ENCODE results near the gene RNF175.

DNA sequence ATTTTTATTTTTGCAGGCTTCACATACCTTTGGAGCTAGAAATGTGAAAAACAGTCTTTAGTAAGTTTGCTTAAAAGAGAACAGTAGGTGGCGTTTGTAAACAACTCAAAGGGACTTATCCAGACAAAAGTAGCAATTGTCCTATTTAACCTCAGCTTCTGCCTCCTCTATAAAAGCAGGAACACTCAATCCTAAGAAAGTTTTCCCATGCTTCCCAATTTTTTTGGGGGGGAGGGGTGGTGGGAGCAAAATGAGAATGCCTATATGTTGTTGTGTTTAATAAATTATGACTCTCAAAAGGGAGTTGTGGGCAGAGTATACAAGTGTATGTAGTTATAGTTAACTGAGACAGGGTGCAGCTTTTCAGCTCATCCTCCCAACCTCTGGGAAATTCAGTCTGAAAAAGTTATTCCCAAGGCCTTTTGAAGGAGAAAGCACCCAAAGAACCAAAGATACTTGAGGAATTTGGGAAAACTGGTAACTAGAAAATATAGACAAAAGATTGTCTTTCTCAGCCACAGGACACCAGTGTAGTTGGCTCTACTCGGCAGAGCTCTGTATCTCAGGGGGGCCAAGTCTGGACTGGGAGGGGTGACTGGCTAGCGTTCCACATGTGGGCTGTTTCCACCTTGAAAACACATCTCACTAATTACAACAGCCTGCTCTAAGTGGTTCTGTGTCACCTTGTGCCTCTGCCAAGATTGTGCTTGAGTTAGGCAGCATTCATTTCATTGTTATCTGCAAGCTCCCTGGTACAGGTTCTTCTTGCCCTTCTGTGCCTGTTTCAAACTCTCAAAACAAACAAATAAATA, 26.3 kb upstream of the RNF175 start:
- no peak for TF ChIP-seq ZNF219 (CRISPR knock-in tag; IDR thresholded peaks at IDR 0.05; ENCODE audit: borderline replicate concordance)
- TF ChIP-seq, protein P1, sequence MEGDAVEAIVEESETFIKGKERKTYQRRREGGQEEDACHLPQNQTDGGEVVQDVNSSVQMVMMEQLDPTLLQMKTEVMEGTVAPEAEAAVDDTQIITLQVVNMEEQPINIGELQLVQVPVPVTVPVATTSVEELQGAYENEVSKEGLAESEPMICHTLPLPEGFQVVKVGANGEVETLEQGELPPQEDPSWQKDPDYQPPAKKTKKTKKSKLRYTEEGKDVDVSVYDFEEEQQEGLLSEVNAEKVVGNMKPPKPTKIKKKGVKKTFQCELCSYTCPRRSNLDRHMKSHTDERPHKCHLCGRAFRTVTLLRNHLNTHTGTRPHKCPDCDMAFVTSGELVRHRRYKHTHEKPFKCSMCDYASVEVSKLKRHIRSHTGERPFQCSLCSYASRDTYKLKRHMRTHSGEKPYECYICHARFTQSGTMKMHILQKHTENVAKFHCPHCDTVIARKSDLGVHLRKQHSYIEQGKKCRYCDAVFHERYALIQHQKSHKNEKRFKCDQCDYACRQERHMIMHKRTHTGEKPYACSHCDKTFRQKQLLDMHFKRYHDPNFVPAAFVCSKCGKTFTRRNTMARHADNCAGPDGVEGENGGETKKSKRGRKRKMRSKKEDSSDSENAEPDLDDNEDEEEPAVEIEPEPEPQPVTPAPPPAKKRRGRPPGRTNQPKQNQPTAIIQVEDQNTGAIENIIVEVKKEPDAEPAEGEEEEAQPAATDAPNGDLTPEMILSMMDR (IDR thresholded peaks at IDR 0.05): no peak; the same call in 1 of the 2 replicates
- TF ChIP-seq, protein P2, sequence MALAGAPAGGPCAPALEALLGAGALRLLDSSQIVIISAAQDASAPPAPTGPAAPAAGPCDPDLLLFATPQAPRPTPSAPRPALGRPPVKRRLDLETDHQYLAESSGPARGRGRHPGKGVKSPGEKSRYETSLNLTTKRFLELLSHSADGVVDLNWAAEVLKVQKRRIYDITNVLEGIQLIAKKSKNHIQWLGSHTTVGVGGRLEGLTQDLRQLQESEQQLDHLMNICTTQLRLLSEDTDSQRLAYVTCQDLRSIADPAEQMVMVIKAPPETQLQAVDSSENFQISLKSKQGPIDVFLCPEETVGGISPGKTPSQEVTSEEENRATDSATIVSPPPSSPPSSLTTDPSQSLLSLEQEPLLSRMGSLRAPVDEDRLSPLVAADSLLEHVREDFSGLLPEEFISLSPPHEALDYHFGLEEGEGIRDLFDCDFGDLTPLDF (CRISPR knock-in tag; IDR thresholded peaks at IDR 0.05): no peak
- TF ChIP-seq ZNF138 (CRISPR knock-in tag; conservative IDR thresholded peaks at IDR 0.05): no peak
- no peak for TF ChIP-seq TP53 (CRISPR knock-in tag; IDR thresholded peaks at IDR 0.05)
- TF ChIP-seq, protein P3, sequence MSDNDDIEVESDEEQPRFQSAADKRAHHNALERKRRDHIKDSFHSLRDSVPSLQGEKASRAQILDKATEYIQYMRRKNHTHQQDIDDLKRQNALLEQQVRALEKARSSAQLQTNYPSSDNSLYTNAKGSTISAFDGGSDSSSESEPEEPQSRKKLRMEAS (CRISPR knock-in tag; IDR thresholded peaks at IDR 0.05): no peak
- no peak for TF ChIP-seq ZNF416 (CRISPR knock-in tag; IDR thresholded peaks at IDR 0.05)
- TF ChIP-seq, protein P4, sequence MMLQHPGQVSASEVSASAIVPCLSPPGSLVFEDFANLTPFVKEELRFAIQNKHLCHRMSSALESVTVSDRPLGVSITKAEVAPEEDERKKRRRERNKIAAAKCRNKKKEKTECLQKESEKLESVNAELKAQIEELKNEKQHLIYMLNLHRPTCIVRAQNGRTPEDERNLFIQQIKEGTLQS (CRISPR knock-in tag; conservative IDR thresholded peaks at IDR 0.05): no peak
- no peak for TF ChIP-seq NR2C2 (CRISPR knock-in tag; IDR thresholded peaks at IDR 0.05)
